KMS-11 (cell line): ENCODE data around the gene FAM110D.

ENCODE experiments used
- H2AFZ ChIP-seq: fragments of 200-600 bp; sonication (generic); 2 replicates; pipeline ENCODE4 v1.6.1; 2016; ENCODE audit warnings: antibody characterized with exemption, mixed run types, low read depth
- H3K27ac ChIP-seq: fragments of 200-600 bp; sonication (generic); 2 replicates; pipeline ENCODE4 v1.6.1; 2016; ENCODE audit warnings: mild to moderate bottlenecking, mixed run types
- H3K27me3 ChIP-seq: fragments of 200-600 bp; sonication (generic); 2 replicates; pipeline ENCODE4 v1.6.1; 2017; ENCODE audit warnings: mild to moderate bottlenecking, low read depth, mixed run types, moderate library complexity; ENCODE audit not compliant: insufficient read depth
- H3K36me3 ChIP-seq: fragments of 200-600 bp; sonication (generic); 2 replicates; pipeline ENCODE4 v1.6.1; 2017; ENCODE audit warnings: mild to moderate bottlenecking, mixed run types; ENCODE audit not compliant: insufficient read depth
- H3K4me1 ChIP-seq: fragments of 200-600 bp; sonication (generic); 2 replicates; pipeline ENCODE4 v1.6.1; 2016; ENCODE audit warnings: mild to moderate bottlenecking, low read depth, mixed run types; ENCODE audit not compliant: poor library complexity, severe bottlenecking
- H3K4me2 ChIP-seq: fragments of 200-600 bp; sonication (generic); 2 replicates; pipeline ENCODE4 v1.7.0; 2016; ENCODE audit warnings: mild to moderate bottlenecking, mixed run types
- H3K4me3 ChIP-seq: fragments of 200-600 bp; sonication (generic); IDR thresholded peaks from 2 replicates; pipeline ENCODE4 v1.6.1; 2017; ENCODE audit warnings: low read depth, low read length, mixed read lengths; ENCODE audit not compliant: insufficient read depth
- H3K79me2 ChIP-seq: fragments of 200-600 bp; sonication (generic); 2 replicates; pipeline ENCODE4 v1.6.1; 2016; ENCODE audit warnings: low read depth, mixed run types; ENCODE audit not compliant: insufficient read depth
- H3K9ac ChIP-seq: fragments of 200-600 bp; sonication (generic); 2 replicates; pipeline ENCODE4 v1.6.1; 2016; ENCODE audit warnings: mild to moderate bottlenecking, mixed run types
- H4K20me1 ChIP-seq: fragments of 200-600 bp; sonication (generic); 2 replicates; pipeline ENCODE4 v1.6.1; 2016; ENCODE audit warnings: mild to moderate bottlenecking, mixed run types; ENCODE audit not compliant: insufficient read depth
- CTCF ChIP-seq: fragments of 200-600 bp; sonication (generic); conservative IDR thresholded peaks from 2 replicates; pipeline ENCODE4 v1.6.1; 2017; ENCODE audit warnings: low read depth, mild to moderate bottlenecking, antibody characterized with exemption, low read length, moderate library complexity, mixed read lengths

FAM110D gene

GRCh38 chr1:26161415-26162219 lies 2.7 kb downstream of the FAM110D start:
- no peak overlapping the region for H3K9ac ChIP-seq
- H3K36me3 ChIP-seq: no peaks in the 10 kb centered on the region
- no peak overlapping the region for H2AFZ ChIP-seq
- peaks cover 48% of the 10 kb centered on the region for H3K27me3 ChIP-seq
- no peak overlapping the region for H3K4me2 ChIP-seq
- no peak overlapping the region for H3K27ac ChIP-seq
- TF ChIP-seq CTCF: no peak
- no peak overlapping the region for H3K4me3 ChIP-seq
- peaks cover 17% of the 10 kb centered on the region for H3K4me1 ChIP-seq
- no peaks in the 10 kb centered on the region for H4K20me1 ChIP-seq
- H3K79me2 ChIP-seq: no peaks in the 10 kb centered on the region

- TF ChIP-seq CTCF: no peak
- no peak overlapping the region for H3K4me2 ChIP-seq
These were observed 3.4 kb downstream of the FAM110D start for GRCh38 chr1:26162220-26162709.

GRCh38 chr1:26163684-26164035 lies 4.8 kb downstream of the FAM110D start:
- Histone ChIP-seq H3K4me1 (peaks cover 25% of the 10 kb centered on the region), H3K4me2 (no peak overlapping the region; the same call in 1 of the 2 replicates), H3K9ac (no peak overlapping the region), H3K27ac (no peak overlapping the region), H4K20me1 (no peaks in the 10 kb centered on the region), H2AFZ (no peak overlapping the region), H3K27me3 (peaks cover 50% of the 10 kb centered on the region), H3K79me2 (no peaks in the 10 kb centered on the region), H3K4me3 (no peak overlapping the region), H3K36me3 (no peaks in the 10 kb centered on the region)
- no peak for TF ChIP-seq CTCF

More at GRCh38 chr1:26162220-26162709, 3.4 kb downstream of the FAM110D start:
- peaks cover 23% of the 10 kb centered on the region for H3K4me1 ChIP-seq
- no peaks in the 10 kb centered on the region for H3K79me2 ChIP-seq
- no peaks in the 10 kb centered on the region for H4K20me1 ChIP-seq
- no peak overlapping the region for H3K27ac ChIP-seq
- no peaks in the 10 kb centered on the region for H3K36me3 ChIP-seq
- H2AFZ ChIP-seq: no peak overlapping the region
- H3K4me3 ChIP-seq: no peak overlapping the region
- no peak overlapping the region for H3K9ac ChIP-seq
- peaks cover 50% of the 10 kb centered on the region for H3K27me3 ChIP-seq

GRCh38 chr1:26164036-26164860 lies 5.4 kb downstream of the FAM110D start:
- Histone ChIP-seq H3K4me1 (peaks cover 25% of the 10 kb centered on the region), H3K9ac (no peak overlapping the region)

More at GRCh38 chr1:26164036-26164860, 5.4 kb downstream of the FAM110D start:
- no peak overlapping the region; the same call in 1 of the 2 replicates for H3K4me2 ChIP-seq
- H3K27ac ChIP-seq: no peak overlapping the region
- no peaks in the 10 kb centered on the region for H4K20me1 ChIP-seq
- no peaks in the 10 kb centered on the region for H3K79me2 ChIP-seq
- TF ChIP-seq CTCF: peak; percentile 38; the same call in 1 of the 2 replicates
- H3K27me3 ChIP-seq: peaks cover 56% of the 10 kb centered on the region
- H3K4me3 ChIP-seq: no peak overlapping the region
- H3K36me3 ChIP-seq: no peaks in the 10 kb centered on the region
- 0 out of 2 replicates have a peak overlapping the region, but pooled peaks have one; percentile 18 for H2AFZ ChIP-seq
